ENCODE results near the gene SNX25.

Gene SNX25

GRCh38 chr4:185209031-185209851 is at the start of gene SNX25:
TSS of gene SNX25 (plus strand) at chr4:185209598. CDS start at chr4:185209827, 229 bp downstream.
- no peaks in the 10 kb centered on the region for H3K9me3 Mint-ChIP-seq
- H3K4me3 Mint-ChIP-seq, result peak within 1 kb of the TSS; percentile 92
- no peaks in the 10 kb centered on the region for H3K36me3 Mint-ChIP-seq (ENCODE audit: low read depth)
- H3K4me1 Mint-ChIP-seq (ENCODE audit: low read depth), result peaks cover 56% of the 10 kb centered on the region
- H3K27me3 Mint-ChIP-seq, result no peaks in the 10 kb centered on the region
- peak within 1 kb of the TSS; percentile 84 for H3K27ac Mint-ChIP-seq

GRCh38 chr4:185165605-185166063 is 43.8 kb upstream of the SNX25 start:
- peaks cover 70% of the 10 kb centered on the region for H3K36me3 Mint-ChIP-seq (ENCODE audit: low read depth)

DNA sequence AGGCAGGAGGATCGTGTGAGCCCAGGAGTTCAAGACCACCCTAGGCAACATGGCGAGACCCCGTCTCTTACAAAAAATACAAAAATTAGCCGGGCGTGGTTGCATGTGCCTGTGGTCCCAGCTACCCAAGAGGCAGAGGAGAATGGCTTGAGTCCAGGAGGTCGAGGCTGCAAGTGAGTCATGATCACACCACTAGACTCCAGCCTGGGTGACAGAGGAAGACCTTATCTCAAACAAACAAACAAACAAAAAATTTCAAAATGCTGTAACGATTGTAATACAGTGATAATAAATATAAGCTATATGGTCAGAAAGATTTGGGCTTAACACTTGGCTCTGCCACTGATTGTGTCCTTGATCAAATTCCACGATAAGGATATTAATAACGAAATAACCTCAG is 42.2 kb upstream of the SNX25 start:
- Mint-ChIP-seq H3K27me3 (no peaks in the 10 kb centered on the region), H3K4me1 (ENCODE audit: low read depth) (peaks cover 24% of the 10 kb centered on the region), H3K27ac (no peak overlapping the region), H3K4me3 (no peak overlapping the region), H3K9me3 (no peaks in the 10 kb centered on the region), H3K36me3 (ENCODE audit: low read depth) (peaks cover 67% of the 10 kb centered on the region)

More at GRCh38 chr4:185165605-185166063, 43.8 kb upstream of the SNX25 start:
- peak overlapping the region; percentile 74 for H3K27ac Mint-ChIP-seq
- H3K27me3 Mint-ChIP-seq, result no peaks in the 10 kb centered on the region
- H3K4me1 Mint-ChIP-seq (ENCODE audit: low read depth), result peaks cover 20% of the 10 kb centered on the region
- H3K9me3 Mint-ChIP-seq, result no peaks in the 10 kb centered on the region
- peak overlapping the region; percentile 53 for H3K4me3 Mint-ChIP-seq

DNA sequence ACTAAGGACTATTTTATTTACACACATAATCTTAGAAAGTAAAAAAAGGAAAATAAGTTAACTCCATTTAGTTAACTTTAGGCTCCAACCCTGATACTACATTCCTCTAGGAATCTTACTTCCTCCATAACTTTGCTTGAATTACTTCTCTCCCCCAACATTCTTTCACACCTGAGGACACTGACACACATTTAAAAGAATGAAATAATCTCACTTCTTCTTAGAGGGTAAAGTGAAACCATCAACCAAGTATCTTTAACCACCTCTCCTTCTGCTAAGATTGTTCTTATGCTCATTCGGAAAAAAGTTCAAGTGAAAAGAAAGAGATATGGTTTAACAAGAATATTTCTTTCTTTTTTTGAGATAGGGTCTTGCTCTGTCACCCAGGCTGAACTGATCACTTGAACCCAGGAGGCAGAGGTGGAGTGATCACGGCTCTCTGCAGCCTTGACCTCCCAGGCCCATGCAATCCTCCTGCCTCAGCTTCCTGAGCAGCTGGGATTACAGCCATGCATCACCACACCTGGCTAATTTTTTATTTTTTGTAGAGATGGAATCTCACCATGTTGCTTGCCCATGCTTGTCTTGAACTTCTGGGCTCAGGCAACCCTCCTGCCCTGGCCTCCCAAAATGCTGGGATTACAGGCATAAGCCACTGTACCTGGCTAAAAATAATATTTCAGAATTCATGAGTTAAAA is 37.9 kb upstream of the SNX25 start:
- H3K9me3 Mint-ChIP-seq, result no peaks in the 10 kb centered on the region
- H3K4me3 Mint-ChIP-seq, result no peak overlapping the region
- peaks cover 68% of the 10 kb centered on the region for H3K36me3 Mint-ChIP-seq (ENCODE audit: low read depth)
- no peaks in the 10 kb centered on the region for H3K27me3 Mint-ChIP-seq
- H3K4me1 Mint-ChIP-seq (ENCODE audit: low read depth), result peaks cover 11% of the 10 kb centered on the region
- H3K27ac Mint-ChIP-seq, result no peak overlapping the region

GRCh38 chr4:185179488-185179887 is 29.9 kb upstream of the SNX25 start:
- Mint-ChIP-seq H3K9me3 (no peaks in the 10 kb centered on the region), H3K27me3 (no peaks in the 10 kb centered on the region), H3K27ac (no peak overlapping the region), H3K4me3 (no peak overlapping the region), H3K36me3 (ENCODE audit: low read depth) (peaks cover 34% of the 10 kb centered on the region), H3K4me1 (ENCODE audit: low read depth) (peaks cover 30% of the 10 kb centered on the region)

GRCh38 chr4:185182239-185182638 is 27.2 kb upstream of the SNX25 start:
- H3K9me3 Mint-ChIP-seq, result no peaks in the 10 kb centered on the region
- peaks cover 40% of the 10 kb centered on the region for H3K4me1 Mint-ChIP-seq (ENCODE audit: low read depth)
- no peaks in the 10 kb centered on the region for H3K27me3 Mint-ChIP-seq
- no peak overlapping the region for H3K27ac Mint-ChIP-seq
- H3K36me3 Mint-ChIP-seq (ENCODE audit: low read depth), result peaks cover 20% of the 10 kb centered on the region
- H3K4me3 Mint-ChIP-seq, result no peak overlapping the region

DNA sequence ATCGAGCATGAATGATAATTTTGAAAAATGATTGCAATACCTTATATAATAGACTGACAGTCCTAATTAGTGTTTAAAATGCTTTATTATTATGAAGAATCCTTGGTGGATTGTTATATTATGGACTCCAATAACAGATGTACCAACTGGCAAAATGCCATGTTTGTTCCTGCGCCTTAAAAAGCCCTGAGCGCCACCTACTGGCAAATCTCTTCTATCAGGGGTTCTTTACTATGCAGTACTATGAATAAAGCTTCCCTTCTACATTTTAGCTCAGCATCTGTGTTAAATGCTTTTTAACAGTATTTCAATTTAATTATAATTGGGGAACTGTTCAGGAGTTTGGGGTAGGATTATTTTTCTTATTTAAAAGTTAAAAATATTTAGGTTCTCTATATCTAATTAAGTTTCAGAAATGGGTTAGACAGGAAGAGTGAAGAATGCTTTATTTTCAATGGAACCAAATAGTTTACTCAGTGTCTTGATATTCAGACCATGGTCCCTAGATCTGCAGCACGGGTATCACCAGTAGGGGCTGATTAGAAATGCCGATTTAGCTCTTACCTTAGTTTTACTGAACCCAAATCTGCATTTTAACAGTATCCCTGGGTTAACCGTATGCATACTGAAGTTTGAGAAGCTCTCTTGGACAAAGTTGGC is 25.6 kb upstream of the SNX25 start:
- peaks cover 38% of the 10 kb centered on the region for H3K4me1 Mint-ChIP-seq (ENCODE audit: low read depth)
- H3K27me3 Mint-ChIP-seq, result no peaks in the 10 kb centered on the region
- no peak overlapping the region for H3K27ac Mint-ChIP-seq
- no peak overlapping the region for H3K4me3 Mint-ChIP-seq
- no peaks in the 10 kb centered on the region for H3K9me3 Mint-ChIP-seq
- peaks cover 19% of the 10 kb centered on the region for H3K36me3 Mint-ChIP-seq (ENCODE audit: low read depth)

DNA sequence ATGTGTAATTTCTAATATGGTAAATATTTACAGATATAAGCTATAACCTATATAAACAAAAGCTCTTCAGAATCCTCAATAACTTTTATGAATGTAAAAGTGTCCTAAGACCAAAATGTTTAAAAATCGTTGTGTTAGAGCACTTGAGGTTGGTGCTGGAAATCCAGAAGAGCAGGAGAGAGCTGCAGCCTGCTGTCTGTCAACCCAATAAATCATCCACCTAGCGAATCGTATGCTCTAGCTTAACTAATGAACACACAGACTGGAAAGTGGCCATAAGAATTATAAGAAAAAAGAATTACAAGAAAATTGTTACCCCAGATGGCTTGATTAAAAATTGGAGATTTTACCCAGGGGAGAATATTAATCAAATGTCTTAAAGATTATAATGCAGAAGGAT is 22.6 kb upstream of the SNX25 start:
- H3K9me3 Mint-ChIP-seq, result no peaks in the 10 kb centered on the region
- H3K27ac Mint-ChIP-seq, result no peak overlapping the region
- peaks cover 33% of the 10 kb centered on the region for H3K4me1 Mint-ChIP-seq (ENCODE audit: low read depth)
- no peaks in the 10 kb centered on the region for H3K27me3 Mint-ChIP-seq
- no peak overlapping the region for H3K4me3 Mint-ChIP-seq
- H3K36me3 Mint-ChIP-seq (ENCODE audit: low read depth), result peaks cover 35% of the 10 kb centered on the region

GRCh38 chr4:185189606-185190305 is 19.6 kb upstream of the SNX25 start:
- Mint-ChIP-seq H3K4me3 (no peak overlapping the region), H3K4me1 (ENCODE audit: low read depth) (peaks cover 37% of the 10 kb centered on the region), H3K27ac (no peak overlapping the region), H3K9me3 (no peaks in the 10 kb centered on the region), H3K27me3 (no peaks in the 10 kb centered on the region), H3K36me3 (ENCODE audit: low read depth) (peaks cover 35% of the 10 kb centered on the region)

GRCh38 chr4:185190306-185190856 is 19.0 kb upstream of the SNX25 start:
- Mint-ChIP-seq H3K36me3 (ENCODE audit: low read depth) (peaks cover 40% of the 10 kb centered on the region), H3K9me3 (no peaks in the 10 kb centered on the region), H3K4me3 (no peak overlapping the region), H3K27ac (peak overlapping the region; percentile 29), H3K27me3 (no peaks in the 10 kb centered on the region), H3K4me1 (ENCODE audit: low read depth) (peaks cover 37% of the 10 kb centered on the region)

DNA sequence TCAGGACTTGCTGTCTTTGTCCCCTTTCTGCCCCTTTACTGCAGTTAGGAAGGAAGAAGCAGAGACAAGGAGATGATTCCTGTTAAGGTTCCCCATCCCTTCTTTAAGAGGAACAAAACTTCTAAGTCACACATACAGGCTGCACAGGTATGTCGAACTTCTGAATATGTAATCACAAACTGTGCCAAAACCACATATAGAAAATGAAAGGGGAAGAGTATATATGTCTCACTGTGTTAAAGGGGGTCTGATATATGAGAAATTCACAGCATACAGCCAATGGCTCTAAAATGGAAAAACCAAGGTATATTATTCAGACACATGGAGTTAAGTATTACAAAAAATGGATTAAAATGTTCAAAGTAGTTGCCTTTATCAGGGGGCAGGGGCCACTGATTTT is 17.3 kb upstream of the SNX25 start:
- no peak overlapping the region for H3K27ac Mint-ChIP-seq
- H3K4me3 Mint-ChIP-seq, result no peak overlapping the region
- peaks cover 35% of the 10 kb centered on the region for H3K4me1 Mint-ChIP-seq (ENCODE audit: low read depth)
- peaks cover 46% of the 10 kb centered on the region for H3K36me3 Mint-ChIP-seq (ENCODE audit: low read depth)
- H3K27me3 Mint-ChIP-seq, result no peaks in the 10 kb centered on the region
- H3K9me3 Mint-ChIP-seq, result no peaks in the 10 kb centered on the region

- no peak overlapping the region for H3K4me3 Mint-ChIP-seq
- no peaks in the 10 kb centered on the region for H3K9me3 Mint-ChIP-seq
- H3K36me3 Mint-ChIP-seq (ENCODE audit: low read depth), result peaks cover 37% of the 10 kb centered on the region
- H3K27me3 Mint-ChIP-seq, result no peaks in the 10 kb centered on the region
- peaks cover 32% of the 10 kb centered on the region for H3K4me1 Mint-ChIP-seq (ENCODE audit: low read depth)
- no peak overlapping the region for H3K27ac Mint-ChIP-seq
Measured at GRCh38 chr4:185194924-185195888, 14.2 kb upstream of the SNX25 start.

GRCh38 chr4:185196437-185196836 is 13.0 kb upstream of the SNX25 start:
- Mint-ChIP-seq H3K27ac (no peak overlapping the region), H3K36me3 (ENCODE audit: low read depth) (peaks cover 33% of the 10 kb centered on the region), H3K9me3 (no peaks in the 10 kb centered on the region), H3K27me3 (no peaks in the 10 kb centered on the region), H3K4me3 (no peak overlapping the region), H3K4me1 (ENCODE audit: low read depth) (peaks cover 31% of the 10 kb centered on the region)

Data from stimulated activated naive CD8-positive, alpha-beta T cell treated with anti-CD3 and anti-CD28 coated beads, Interleukin-15, Interleukin-2, amounts not matched to agents 100 ng/mL and 50 ng/mL, for 24 hours (primary cell).